Activated naive CD8-positive, alpha-beta T cell treated with anti-CD3 and anti-CD28 coated beads for 36 hours (primary cell): ENCODE results near the gene PITPNM1. TPM values are rescaled to one million over a fixed set of nuclear protein-coding genes. Genes with fewer than 3 reads are reported as not detected.

Experiments
- DNase-seq: peaks from one replicate; pipeline ENCODE4 v3.0.0; 2021
- H3K27ac Mint-ChIP-seq: one replicate; pipeline ENCODE4 v1.8.0; 2022; ENCODE audit warnings: mild to moderate bottlenecking, moderate library complexity, mixed read lengths
- H3K27me3 Mint-ChIP-seq: one replicate; pipeline ENCODE4 v1.8.0; 2022; ENCODE audit warnings: mild to moderate bottlenecking, mixed read lengths
- H3K36me3 Mint-ChIP-seq: one replicate; pipeline ENCODE4 v1.8.0; 2021; ENCODE audit warnings: mild to moderate bottlenecking, mixed read lengths
- H3K4me1 Mint-ChIP-seq: one replicate; pipeline ENCODE4 v1.8.0; 2021; ENCODE audit warnings: mixed read lengths
- H3K4me3 Mint-ChIP-seq: one replicate; pipeline ENCODE4 v1.8.0; 2022; ENCODE audit warnings: mild to moderate bottlenecking, moderate library complexity, mixed read lengths
- H3K9me3 Mint-ChIP-seq: one replicate; pipeline ENCODE4 v1.8.0; 2022; ENCODE audit warnings: mixed read lengths
- total RNA-seq, 2 experiments: library from RNA; stranded (reverse); gene quantifications; one replicate each; pipeline ENCODE4 v1.2.3, GENCODE V29; 2021

PITPNM1 gene
- total RNA-seq, 2 experiments from 2014 or later = 52.7 to 56.4 TPM

DNA sequence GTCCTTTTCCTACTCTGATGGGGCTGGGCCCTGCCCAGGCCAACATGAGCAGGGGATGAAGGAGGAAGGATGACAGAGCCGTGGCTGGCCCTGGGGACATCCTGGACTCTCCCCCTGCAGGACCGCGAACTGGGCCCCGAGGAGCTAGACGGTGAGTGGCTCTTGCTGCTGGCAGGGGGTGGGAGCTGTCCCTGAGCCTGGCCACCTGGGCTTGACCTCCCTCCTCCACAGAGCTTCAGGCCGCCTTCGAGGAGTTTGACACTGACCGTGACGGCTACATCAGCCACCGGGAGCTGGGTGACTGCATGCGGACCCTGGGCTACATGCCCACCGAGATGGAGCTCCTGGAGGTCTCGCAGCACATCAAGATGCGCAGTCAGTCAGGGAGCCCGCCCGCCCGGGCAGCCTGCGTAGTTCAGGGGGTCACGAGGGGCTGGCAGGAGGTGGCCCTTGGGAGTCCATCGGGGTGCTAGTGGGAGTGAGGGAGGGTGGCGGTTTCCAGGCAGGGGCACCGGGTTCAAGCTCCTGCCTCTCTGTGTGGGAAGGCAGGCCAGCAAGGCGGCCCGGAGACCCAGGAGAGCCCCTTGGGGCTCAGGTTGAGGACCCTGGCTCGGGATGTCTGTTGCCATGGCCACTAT, 49.0 kb downstream of the PITPNM1 start:
- H3K36me3 Mint-ChIP-seq = no peaks in the 10 kb centered on the region
- H3K4me3 Mint-ChIP-seq = no peak overlapping the region
- no peaks in the 10 kb centered on the region for H3K27me3 Mint-ChIP-seq
- DNase-seq = no peak
- H3K27ac Mint-ChIP-seq = no peak overlapping the region
- H3K4me1 Mint-ChIP-seq = peaks cover 1% of the 10 kb centered on the region
- H3K9me3 Mint-ChIP-seq = no peaks in the 10 kb centered on the region

DNA sequence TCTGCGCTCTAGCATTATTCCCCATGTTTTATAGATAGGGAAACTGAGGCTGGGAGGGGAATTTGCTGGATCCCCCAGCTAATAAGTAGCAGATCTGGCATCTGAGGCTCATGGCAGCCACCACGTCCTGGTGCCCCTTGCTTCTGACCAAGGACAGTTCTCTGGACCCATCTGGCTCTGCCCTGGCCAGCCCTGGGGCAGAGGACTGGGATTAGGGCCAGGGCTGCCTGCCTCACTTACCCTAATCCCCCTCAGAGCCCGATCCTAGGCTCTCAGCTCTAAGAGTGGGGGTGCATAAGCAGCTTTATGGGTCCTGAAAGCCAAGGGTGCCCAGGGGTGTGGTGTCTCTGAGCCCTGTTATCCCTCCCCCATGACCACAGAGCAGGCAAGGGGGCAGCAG, 50.1 kb downstream of the PITPNM1 start, which contains the start of gene CABP4:
TSS of gene CABP4 (plus strand) at position 301 of the 400 bp plus-strand sequence. CDS start at position 371, 70 bp downstream.
- H3K9me3 Mint-ChIP-seq = no peaks in the 10 kb centered on the region
- H3K36me3 Mint-ChIP-seq = no peaks in the 10 kb centered on the region
- H3K27me3 Mint-ChIP-seq = no peaks in the 10 kb centered on the region
- no peaks in the 10 kb centered on the region for H3K4me1 Mint-ChIP-seq
- DNase-seq = no peak
- H3K27ac Mint-ChIP-seq = no peak within 1 kb of the TSS
- no peak within 1 kb of the TSS for H3K4me3 Mint-ChIP-seq

DNA sequence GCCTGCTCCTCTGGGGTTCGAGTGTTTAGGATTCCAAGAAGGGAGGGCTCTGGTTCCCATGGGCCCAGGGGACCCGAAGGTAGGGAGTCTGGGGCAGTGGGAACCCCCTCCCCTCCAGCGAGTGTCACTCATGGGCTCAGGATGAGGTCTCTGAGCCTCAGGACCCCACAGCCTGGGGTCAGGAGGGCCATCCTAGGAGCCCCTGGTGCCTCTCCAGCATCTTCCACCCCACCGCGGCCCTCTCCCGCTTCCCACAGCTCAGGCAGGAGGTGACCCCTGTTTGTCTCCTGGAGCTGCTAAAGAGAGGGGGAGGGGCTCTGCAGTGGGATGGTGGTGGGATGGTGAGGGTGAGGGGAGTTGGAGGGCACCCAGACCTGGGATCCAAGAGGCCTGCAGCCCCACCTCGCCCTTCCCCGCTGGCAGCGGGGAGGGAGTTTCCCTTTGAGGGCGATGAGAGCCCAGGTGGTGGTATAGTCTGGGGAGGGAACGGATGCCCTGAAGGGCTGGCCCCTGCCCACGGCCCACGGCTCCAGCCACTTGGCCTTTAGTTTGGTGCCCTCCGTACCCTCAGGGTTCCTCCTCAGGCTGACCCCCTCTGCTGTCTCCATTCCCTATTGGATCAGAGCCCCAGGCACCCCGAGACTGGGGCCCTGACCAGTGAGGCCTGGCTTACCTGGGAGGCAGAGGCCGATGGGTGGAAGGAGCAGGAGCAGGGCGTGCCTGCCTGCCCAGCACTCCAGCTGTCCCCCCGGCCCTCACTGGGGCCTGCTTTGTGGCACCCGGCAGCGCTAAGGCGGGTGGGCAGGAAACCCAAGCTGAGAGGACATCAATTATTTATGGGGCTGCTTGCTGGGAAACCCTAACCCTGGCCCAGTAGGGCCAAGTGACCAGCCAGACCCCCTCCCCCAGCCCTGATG, 51.1 kb downstream of the PITPNM1 start:
- H3K27me3 Mint-ChIP-seq = no peaks in the 10 kb centered on the region
- peaks cover 5% of the 10 kb centered on the region for H3K4me1 Mint-ChIP-seq
- H3K27ac Mint-ChIP-seq = no peak overlapping the region
- no peaks in the 10 kb centered on the region for H3K36me3 Mint-ChIP-seq
- no peak overlapping the region for H3K4me3 Mint-ChIP-seq
- no peaks in the 10 kb centered on the region for H3K9me3 Mint-ChIP-seq
- no peak for DNase-seq

GRCh38 chr11:67452141-67452952, 52.8 kb downstream of the PITPNM1 start, which contains the start of gene GPR152:
Gene GPR152, minus strand, starts transcription at chr11:67452729. Its CDS starts 5 bp downstream, at chr11:67452724.
- no peak within 1 kb of the TSS for H3K27ac Mint-ChIP-seq
- no peaks in the 10 kb centered on the region for H3K36me3 Mint-ChIP-seq
- peaks cover 10% of the 10 kb centered on the region for H3K4me1 Mint-ChIP-seq
- H3K4me3 Mint-ChIP-seq = no peak within 1 kb of the TSS
- no peaks in the 10 kb centered on the region for H3K9me3 Mint-ChIP-seq
- DNase-seq = no peak
- H3K27me3 Mint-ChIP-seq = no peaks in the 10 kb centered on the region

- H3K9me3 Mint-ChIP-seq = no peaks in the 10 kb centered on the region
- DNase-seq = no peak
- H3K36me3 Mint-ChIP-seq = no peaks in the 10 kb centered on the region
- peaks cover 15% of the 10 kb centered on the region for H3K4me1 Mint-ChIP-seq
- no peaks in the 10 kb centered on the region for H3K27me3 Mint-ChIP-seq
- H3K4me3 Mint-ChIP-seq = no peak overlapping the region
- H3K27ac Mint-ChIP-seq = no peak overlapping the region
Measured at GRCh38 chr11:67451658-67451976, 53.5 kb downstream of the PITPNM1 start.

DNA sequence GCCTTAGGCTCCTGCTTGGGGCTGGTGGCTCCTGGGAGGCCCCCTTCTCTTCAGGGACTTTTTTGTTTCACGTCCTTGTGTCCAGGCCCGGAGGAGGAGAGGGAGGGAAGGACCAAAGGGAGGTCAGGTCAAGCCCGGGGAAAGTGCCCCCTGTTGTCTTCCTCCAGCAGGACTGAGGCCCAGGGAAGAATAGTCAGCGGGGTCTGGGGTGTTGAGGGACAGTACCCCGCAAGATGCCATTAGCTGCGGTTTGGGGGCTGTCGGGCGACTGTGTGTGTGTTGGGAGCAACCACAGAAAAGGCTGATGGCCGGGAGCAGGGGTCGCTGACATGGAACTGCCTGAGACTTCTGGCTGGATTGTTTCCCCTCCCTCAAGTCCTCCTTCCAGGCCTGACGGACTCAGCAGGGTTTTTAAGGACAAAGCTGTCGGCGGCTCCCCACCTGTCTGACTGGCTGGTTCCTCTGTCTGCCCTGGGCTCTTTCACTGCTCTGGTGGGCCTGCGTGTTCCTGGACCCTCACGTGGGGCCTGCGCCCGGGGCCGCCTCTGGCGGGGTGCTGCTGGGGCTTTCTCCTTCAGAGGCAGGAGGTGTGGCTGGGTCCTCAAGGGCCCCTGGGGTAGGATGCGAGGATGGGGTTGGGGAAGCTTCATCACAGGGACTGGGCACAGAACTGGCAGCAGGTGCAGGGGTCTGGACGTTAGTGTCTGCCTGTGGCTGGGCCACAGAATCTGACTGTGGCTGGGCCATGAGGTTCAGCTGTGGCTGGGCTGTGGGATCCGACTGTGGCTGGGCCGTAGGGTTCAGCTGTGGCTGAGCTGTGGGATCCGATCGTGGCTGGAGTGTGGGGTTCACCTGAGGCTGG, 54.1 kb downstream of the PITPNM1 start:
- Mint-ChIP-seq H3K4me1 (peaks cover 21% of the 10 kb centered on the region), H3K9me3 (no peaks in the 10 kb centered on the region), H3K27ac (no peak overlapping the region)

DNA sequence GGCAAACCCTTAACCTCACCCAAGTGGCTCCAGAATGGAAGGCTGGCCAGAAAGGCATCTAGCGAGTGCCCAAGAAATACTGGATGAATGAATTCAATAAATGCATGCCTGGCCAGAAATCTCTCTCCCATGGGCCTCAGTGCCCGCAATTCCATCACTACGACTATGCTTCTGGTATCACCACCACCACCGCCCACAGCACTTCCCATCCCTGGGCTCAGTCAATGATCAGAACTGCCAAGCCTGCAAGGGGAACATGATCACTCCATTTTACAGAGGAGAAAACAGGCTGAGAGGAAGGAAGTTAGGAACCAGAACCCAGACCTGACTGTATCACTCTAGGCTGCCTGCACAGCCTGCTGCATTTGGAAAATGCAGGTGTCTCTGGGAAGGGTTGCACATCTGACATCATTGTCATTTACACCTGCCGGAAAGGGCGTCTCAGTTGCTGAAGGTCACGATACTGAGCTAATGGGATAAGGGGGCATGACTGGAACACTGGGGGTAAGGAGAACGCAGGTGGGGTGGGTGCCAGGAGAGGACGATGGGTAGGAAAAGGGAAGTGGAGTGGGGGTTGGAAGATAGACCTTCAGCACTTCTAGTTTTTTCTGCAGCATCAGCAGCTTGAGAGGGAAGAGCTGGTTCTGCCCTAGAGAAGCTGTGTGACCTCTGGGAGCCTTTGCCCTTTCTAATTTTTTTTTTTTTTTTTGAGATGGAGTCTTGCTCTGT, 55.9 kb downstream of the PITPNM1 start:
- no peak overlapping the region for H3K27ac Mint-ChIP-seq

More for the DNA sequence above, 54.1 kb downstream of the PITPNM1 start:
- Mint-ChIP-seq H3K36me3 (no peaks in the 10 kb centered on the region), H3K4me3 (no peak overlapping the region), H3K27me3 (no peaks in the 10 kb centered on the region)
- DNase-seq = no peak

GRCh38 chr11:67448220-67448609, 56.9 kb downstream of the PITPNM1 start:
- Mint-ChIP-seq H3K27me3 (no peaks in the 10 kb centered on the region), H3K36me3 (no peaks in the 10 kb centered on the region), H3K4me3 (no peak overlapping the region), H3K27ac (no peak overlapping the region), H3K4me1 (peaks cover 42% of the 10 kb centered on the region), H3K9me3 (no peaks in the 10 kb centered on the region)
- DNase-seq = no peak

More for the DNA sequence above, 55.9 kb downstream of the PITPNM1 start:
- Mint-ChIP-seq H3K9me3 (no peaks in the 10 kb centered on the region), H3K4me3 (no peak overlapping the region), H3K27me3 (no peaks in the 10 kb centered on the region), H3K4me1 (peaks cover 37% of the 10 kb centered on the region), H3K36me3 (no peaks in the 10 kb centered on the region)
- no peak for DNase-seq

DNA sequence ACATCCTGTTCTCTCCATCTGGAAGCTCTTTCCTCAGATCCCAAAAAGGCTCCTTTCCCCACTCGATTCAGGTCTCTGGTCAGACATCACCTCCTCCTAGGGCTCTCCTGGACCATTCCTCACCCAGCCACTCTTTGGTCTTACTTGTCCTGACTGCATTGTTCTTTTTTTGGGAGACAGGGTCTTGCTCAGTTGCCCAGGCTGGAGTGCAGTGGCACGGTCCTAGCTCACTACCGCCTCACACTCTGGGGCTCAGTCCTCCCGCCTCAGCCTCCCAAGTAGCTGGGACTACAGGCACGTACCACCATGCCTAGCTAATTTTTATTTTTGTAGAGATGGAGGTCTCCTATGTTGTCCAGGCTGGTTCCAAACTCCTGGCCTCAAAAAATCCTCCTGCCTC, 59.6 kb downstream of the PITPNM1 start:
- Mint-ChIP-seq H3K36me3 (no peaks in the 10 kb centered on the region), H3K9me3 (no peaks in the 10 kb centered on the region), H3K4me1 (peaks cover 56% of the 10 kb centered on the region), H3K4me3 (no peak overlapping the region), H3K27ac (peak overlapping the region; percentile 50), H3K27me3 (no peaks in the 10 kb centered on the region)
- DNase-seq = no peak

- H3K36me3 Mint-ChIP-seq = peaks cover 20% of the 10 kb centered on the region
- no peaks in the 10 kb centered on the region for H3K27me3 Mint-ChIP-seq
- DNase-seq = no peak
- H3K27ac Mint-ChIP-seq = peak overlapping the region; percentile 85
- H3K9me3 Mint-ChIP-seq = no peaks in the 10 kb centered on the region
- peaks cover 58% of the 10 kb centered on the region for H3K4me1 Mint-ChIP-seq
- peak overlapping the region; percentile 62 for H3K4me3 Mint-ChIP-seq
Measured at GRCh38 chr11:67442504-67443404, 62.4 kb downstream of the PITPNM1 start.
